Activated T-helper 9 cell treated with anti-CD3 and anti-CD28 coated beads, Interleukin-2, amount 50 U/mL, for 16 hours (primary cell): ENCODE measurements around the gene KCNMB2.

Source experiments
- DNase-seq: peaks from one replicate; pipeline ENCODE4 v3.0.0-alpha.2; 2020; ENCODE audit warnings: low read depth

Gene KCNMB2

GRCh38 chr3:178646186-178646862 lies 110.1 kb downstream of the KCNMB2 start:
- DNase-seq: no peak

GRCh38 chr3:178655488-178655887 lies 119.3 kb downstream of the KCNMB2 start:
- no peak for DNase-seq

GRCh38 chr3:178658694-178659325 lies 122.6 kb downstream of the KCNMB2 start:
- DNase-seq: no peak

- DNase-seq: no peak
These were observed 127.1 kb downstream of the KCNMB2 start for GRCh38 chr3:178663201-178663934.

- no peak for DNase-seq
These were observed 129.5 kb downstream of the KCNMB2 start for GRCh38 chr3:178665747-178666146.

- no peak for DNase-seq
These were observed 132.9 kb downstream of the KCNMB2 start for GRCh38 chr3:178669022-178669601.

- DNase-seq: no peak
These were observed 133.5 kb downstream of the KCNMB2 start for GRCh38 chr3:178669758-178670157.

- DNase-seq: no peak
These were observed 135.1 kb downstream of the KCNMB2 start for GRCh38 chr3:178671377-178671776.

- no peak for DNase-seq
These were observed 135.6 kb downstream of the KCNMB2 start for GRCh38 chr3:178671791-178672190.

GRCh38 chr3:178672275-178672674 lies 136.0 kb downstream of the KCNMB2 start:
- DNase-seq: no peak

- DNase-seq: no peak
These were observed 137.3 kb downstream of the KCNMB2 start for GRCh38 chr3:178673529-178673928.

GRCh38 chr3:178676077-178676476 lies 139.8 kb downstream of the KCNMB2 start:
- no peak for DNase-seq

GRCh38 chr3:178676942-178677790 lies 140.9 kb downstream of the KCNMB2 start:
- no peak for DNase-seq

- no peak for DNase-seq
These were observed 141.7 kb downstream of the KCNMB2 start for GRCh38 chr3:178677961-178678360.

- DNase-seq: no peak
These were observed 143.8 kb downstream of the KCNMB2 start for GRCh38 chr3:178680037-178680436.

GRCh38 chr3:178680489-178680888 lies 144.3 kb downstream of the KCNMB2 start:
- no peak for DNase-seq

- DNase-seq: no peak
These were observed 148.8 kb downstream of the KCNMB2 start for GRCh38 chr3:178684881-178685590.

GRCh38 chr3:178685591-178685906 lies 149.3 kb downstream of the KCNMB2 start:
- DNase-seq: no peak

GRCh38 chr3:178686826-178687225 lies 150.6 kb downstream of the KCNMB2 start:
- DNase-seq: no peak

GRCh38 chr3:178690571-178690970 lies 154.3 kb downstream of the KCNMB2 start:
- no peak for DNase-seq

- DNase-seq: no peak
These were observed 163.1 kb downstream of the KCNMB2 start for GRCh38 chr3:178699364-178699763.
